Measurements from ENCODE around the gene KRT3.
"Not testable (repeated sequence)": the region's sequence is repeated elsewhere in the genome, so short reads cannot be mapped to it uniquely, and the experiment has no call there.

KRT3 gene

GRCh38 chr12:52796839-52797528 lies 1.1 kb upstream of the KRT3 start:
- DNase-seq = no peak

- DNase-seq = no peak
Observed at GRCh38 chr12:52796429-52796794, 495 bp upstream of the KRT3 start.

GRCh38 chr12:52795332-52795674 lies 614 bp downstream of the KRT3 start:
- not testable (repeated sequence) for DNase-seq

- DNase-seq = no peak
Observed at GRCh38 chr12:52794479-52795331, 1.2 kb downstream of the KRT3 start.

GRCh38 chr12:52792185-52793029 lies 3.5 kb downstream of the KRT3 start:
- no peak for DNase-seq

GRCh38 chr12:52791271-52792184 lies 4.4 kb downstream of the KRT3 start:
- DNase-seq = no peak

- no peak for DNase-seq
Observed at GRCh38 chr12:52790427-52791270, 5.3 kb downstream of the KRT3 start.

GRCh38 chr12:52789637-52790426 lies 6.1 kb downstream of the KRT3 start:
- no peak for DNase-seq

- no peak for DNase-seq
Observed at GRCh38 chr12:52788876-52789636, 6.9 kb downstream of the KRT3 start.

GRCh38 chr12:52788192-52788875 lies 7.6 kb downstream of the KRT3 start:
- no peak for DNase-seq

- no peak for DNase-seq
Observed at GRCh38 chr12:52787324-52788191, 8.4 kb downstream of the KRT3 start.

GRCh38 chr12:52784909-52785308 lies 11.0 kb downstream of the KRT3 start:
- no peak for DNase-seq

GRCh38 chr12:52783563-52784316 lies 12.2 kb downstream of the KRT3 start:
- no peak for DNase-seq

- DNase-seq = no peak
Observed at GRCh38 chr12:52782502-52782901, 13.4 kb downstream of the KRT3 start.

- DNase-seq = no peak
Observed at GRCh38 chr12:52781399-52782082, 14.4 kb downstream of the KRT3 start.

GRCh38 chr12:52779914-52780313 lies 16.0 kb downstream of the KRT3 start:
- no peak for DNase-seq

- DNase-seq = no peak
Observed at GRCh38 chr12:52778833-52779232, 17.1 kb downstream of the KRT3 start.

Data from GDM1 (cell line).